WI38 (cell line): ENCODE measurements around the gene BMI1.

Experiments
- H3K4me3 ChIP-seq: 2 replicates; pipeline ENCODE4 v1.5.1; 2011; ENCODE audit warnings: low read depth, mild to moderate bottlenecking, control low read depth, low read length
- CTCF ChIP-seq: IDR thresholded peaks from 2 replicates; pipeline ENCODE4 v1.5.1; 2012; ENCODE audit warnings: low read depth, mild to moderate bottlenecking, control low read depth, low read length

BMI1 gene

GRCh38 chr10:22319980-22320558 is 830 bp upstream of the BMI1 start:
- TF ChIP-seq CTCF, result no peak
- H3K4me3 ChIP-seq, result peak overlapping the region; percentile 51

- peak overlapping the region; percentile 77 for H3K4me3 ChIP-seq
- no peak for TF ChIP-seq CTCF
These were observed 441 bp downstream of the BMI1 start for GRCh38 chr10:22321156-22321923.

- peak overlapping the region; percentile 72 for H3K4me3 ChIP-seq
- TF ChIP-seq CTCF, result no peak
These were observed 1.2 kb downstream of the BMI1 start for GRCh38 chr10:22321924-22322640.

- TF ChIP-seq CTCF, result no peak
- H3K4me3 ChIP-seq, result peak overlapping the region; percentile 72
These were observed 1.8 kb downstream of the BMI1 start for GRCh38 chr10:22322641-22323160.

GRCh38 chr10:22323538-22324305 is 2.8 kb downstream of the BMI1 start:
- TF ChIP-seq CTCF, result no peak
- no peak overlapping the region for H3K4me3 ChIP-seq

GRCh38 chr10:22324413-22324812 is 3.5 kb downstream of the BMI1 start:
- no peak overlapping the region for H3K4me3 ChIP-seq
- TF ChIP-seq CTCF, result no peak
